ENCODE measurements around the gene MSANTD1. TPM values are rescaled to one million over a fixed set of nuclear protein-coding genes. Genes with fewer than 3 reads are reported as not detected.

Gene MSANTD1
- total and polyA plus RNA-seq, 2 donors (not counting 3 experiments of a cell fraction or from before 2014, with no cell fraction given), result 0.14 to 1.2 TPM

DNA sequence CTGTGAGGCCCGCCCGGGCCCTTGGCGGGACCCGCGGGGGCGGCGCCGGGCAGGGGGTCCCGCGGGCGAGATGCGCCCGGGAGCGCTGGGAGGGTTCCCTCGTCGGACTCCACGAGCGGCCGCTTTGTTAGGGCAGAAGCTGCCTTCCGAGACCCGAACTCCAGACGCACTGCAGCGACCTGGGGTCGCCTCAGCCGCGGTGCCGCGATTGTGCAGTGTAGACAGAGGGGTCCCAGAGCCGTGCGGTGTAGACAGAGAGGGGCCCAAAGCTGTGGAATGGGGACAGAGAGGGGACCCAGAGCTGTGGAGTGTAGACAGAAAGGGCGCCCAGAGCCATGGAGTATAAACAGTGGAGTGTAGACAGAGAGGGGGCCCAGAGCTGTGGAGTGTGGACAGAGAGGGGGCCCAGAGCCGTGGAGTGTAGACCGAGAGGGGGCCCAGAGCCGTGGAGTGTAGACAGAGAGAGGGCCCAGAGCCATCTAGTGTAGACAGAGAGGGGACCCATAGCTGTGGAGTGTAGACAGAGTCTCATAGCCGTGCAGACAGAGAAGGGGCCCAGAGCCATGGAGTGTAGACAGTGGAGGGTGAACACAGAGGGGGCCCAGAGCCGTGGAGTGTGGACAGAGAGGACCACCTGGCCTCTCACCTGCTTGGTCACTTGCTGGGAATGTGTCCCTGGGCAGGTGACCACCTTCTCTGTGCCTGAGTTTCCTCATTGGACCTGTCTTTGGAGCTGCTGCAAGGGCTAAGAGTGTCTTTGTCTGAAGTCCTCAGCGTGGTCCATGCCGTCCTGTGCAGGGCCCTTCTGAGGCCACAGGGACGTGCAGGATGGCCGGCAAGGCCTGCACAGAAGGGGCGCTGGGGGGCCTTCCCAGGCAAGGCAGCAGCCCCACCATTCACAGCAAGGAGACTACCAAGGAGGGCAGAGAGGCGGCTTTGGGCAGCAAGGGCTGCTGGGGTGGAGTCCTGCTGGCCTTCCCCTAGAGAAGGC is 44.7 kb downstream of the MSANTD1 start:
- BruUV-seq (replicated peaks), result no TSS peak

More for the DNA sequence above, 44.7 kb downstream of the MSANTD1 start:
- H3K9ac ChIP-seq (replicated peaks; ENCODE audit: extremely low read depth, insufficient read depth, low read length), result peak overlapping the region; percentile 96
- peaks cover 49% of the 10 kb centered on the region for H3K79me2 ChIP-seq (ENCODE audit: control insufficient read depth, insufficient read depth, low read length)
- ChIA-PET POLR2A (interaction anchor here (0.9 to 1.2 kb wide), 2 partner anchors 8 to 13 kb away, joined by 3 to 4 read pairs; no protein-coding TSS in a partner anchor), CTCF (interaction anchor here (0.8 to 1.8 kb wide), 3 partner anchors 12 to 76 kb away, joined by 3 to 5 read pairs (median 3); no protein-coding TSS in a partner anchor)
- H3K9me1 ChIP-seq (replicated peaks; ENCODE audit: control insufficient read depth, extremely low read depth, insufficient read depth, low read length), result no peaks in the 10 kb centered on the region
- peak overlapping the region; percentile 70 to 76 (median 75) for H3K4me3 ChIP-seq (replicated peaks in 1 of 3; ENCODE audit: insufficient read depth in 1 of 3, low read depth in 1 of 3, low read length in 3 of 3)
- peak; percentile 30 for DNase-seq (ENCODE audit: low read depth, low spot score)
- no peak for TF ChIP-seq EZH2 (IDR thresholded peaks at IDR 0.05; ENCODE audit: borderline replicate concordance, low read depth, low read length, severe bottlenecking)
- TF ChIP-seq, protein P1, sequence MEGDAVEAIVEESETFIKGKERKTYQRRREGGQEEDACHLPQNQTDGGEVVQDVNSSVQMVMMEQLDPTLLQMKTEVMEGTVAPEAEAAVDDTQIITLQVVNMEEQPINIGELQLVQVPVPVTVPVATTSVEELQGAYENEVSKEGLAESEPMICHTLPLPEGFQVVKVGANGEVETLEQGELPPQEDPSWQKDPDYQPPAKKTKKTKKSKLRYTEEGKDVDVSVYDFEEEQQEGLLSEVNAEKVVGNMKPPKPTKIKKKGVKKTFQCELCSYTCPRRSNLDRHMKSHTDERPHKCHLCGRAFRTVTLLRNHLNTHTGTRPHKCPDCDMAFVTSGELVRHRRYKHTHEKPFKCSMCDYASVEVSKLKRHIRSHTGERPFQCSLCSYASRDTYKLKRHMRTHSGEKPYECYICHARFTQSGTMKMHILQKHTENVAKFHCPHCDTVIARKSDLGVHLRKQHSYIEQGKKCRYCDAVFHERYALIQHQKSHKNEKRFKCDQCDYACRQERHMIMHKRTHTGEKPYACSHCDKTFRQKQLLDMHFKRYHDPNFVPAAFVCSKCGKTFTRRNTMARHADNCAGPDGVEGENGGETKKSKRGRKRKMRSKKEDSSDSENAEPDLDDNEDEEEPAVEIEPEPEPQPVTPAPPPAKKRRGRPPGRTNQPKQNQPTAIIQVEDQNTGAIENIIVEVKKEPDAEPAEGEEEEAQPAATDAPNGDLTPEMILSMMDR (IDR thresholded peaks at IDR 0.05; ENCODE audit: extremely low read depth in 1 of 2, insufficient read depth in 1 of 2, low read depth in 1 of 2, low read length in 2 of 2), result no peak
- TF ChIP-seq MYC (IDR thresholded peaks at IDR 0.05; ENCODE audit: low read depth, low read length), result no peak
- TF ChIP-seq, protein P2, sequence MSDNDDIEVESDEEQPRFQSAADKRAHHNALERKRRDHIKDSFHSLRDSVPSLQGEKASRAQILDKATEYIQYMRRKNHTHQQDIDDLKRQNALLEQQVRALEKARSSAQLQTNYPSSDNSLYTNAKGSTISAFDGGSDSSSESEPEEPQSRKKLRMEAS (IDR thresholded peaks at IDR 0.05; ENCODE audit: insufficient read depth, insufficient read length), result no peak
- H3K9me3 ChIP-seq (replicated peaks; ENCODE audit: control insufficient read depth, insufficient read depth, low read length), result no peaks in the 10 kb centered on the region
- H3K4me2 ChIP-seq (ENCODE audit: insufficient read depth, low read length), result peak overlapping the region; percentile 55
- H3K4me1 ChIP-seq (ENCODE audit: control insufficient read depth, extremely low read depth, insufficient read depth, low read length), result peaks cover 18% of the 10 kb centered on the region
- no peaks in the 10 kb centered on the region for H4K20me1 ChIP-seq (replicated peaks; ENCODE audit: control insufficient read depth, extremely low read depth, insufficient read depth, low read length)
- no peaks in the 10 kb centered on the region for H3K36me3 ChIP-seq (ENCODE audit: control insufficient read depth in 2 of 2, extremely low read depth in 1 of 2, insufficient read depth in 2 of 2, low read length in 2 of 2)
- FAIRE-seq, result peak; percentile 12
- dilution Hi-C loops (cut with MboI; ENCODE audit: extremely low pct_ligation_motif_present, low sequenced_read_pairs) (no loop called here), intact Hi-C loops (cut with micrococcal nuclease) (loop anchor here (1.0 to 5.0 kb wide), 3 partner anchors 12 to 221 kb away; partner anchors contain the start of genes HTT and HTT-AS)
- peak overlapping the region; percentile 78 for H3K27ac ChIP-seq (ENCODE audit: insufficient read depth, low read depth, low read length)
- peak overlapping the region; percentile 7 for H2AFZ ChIP-seq (ENCODE audit: low read depth, low read length)
- H3K27me3 ChIP-seq (ENCODE audit: control insufficient read depth in 2 of 2, insufficient read depth in 2 of 2, low read length in 2 of 2), result no peaks in the 10 kb centered on the region
